Endothelial cell of umbilical vein (primary cell): Measurements from ENCODE around the gene STK10. TPM values are rescaled to one million over a fixed set of nuclear protein-coding genes. Genes with fewer than 3 reads are reported as not detected.

Experiments
- BruUV-seq: library from RNA; stranded (reverse); fragments of 400-500 nt; replicated peaks from 2 replicates; lab custom pipeline; 2021; lab: Mats Ljungman, UMichigan
- CTCF ChIA-PET: fragments of 300-600, 350-600 bp; sonication (Branson Sonifier 250); formaldehyde crosslinking; loops from one replicate; lab custom pipeline; 2021; ENCODE audit warnings: antibody characterized with exemption, inconsistent platforms; lab: Charles Lee
- POLR2A ChIA-PET: fragments of 300-600, 350-600 bp; sonication (Branson Sonifier 250); formaldehyde crosslinking; loops from one replicate; lab custom pipeline; 2021; ENCODE audit warnings: antibody characterized with exemption, inconsistent platforms; lab: Charles Lee
- DNase-seq: peaks from one replicate; pipeline ENCODE4 v3.0.0-alpha.2; 2011; ENCODE audit warnings: low read depth, low spot score
- FAIRE-seq: peaks from 2 replicates; lab custom pipeline; 2011; peaks lifted over from hg19 to GRCh38; lab: Jason Lieb, UNC
- H2AFZ ChIP-seq: 2 replicates; pipeline ENCODE4 v1.6.0; 2012; ENCODE audit warnings: low read depth, low read length, control low read depth, inconsistent platforms
- H3K27ac ChIP-seq: 2 replicates; pipeline ENCODE4 v1.5.1; 2011; ENCODE audit warnings: low read depth, mild to moderate bottlenecking, control low read depth, low read length, moderate library complexity; ENCODE audit not compliant: insufficient read depth
- H3K27me3 ChIP-seq, 2 experiments: 2 replicates each; pipeline versions ENCODE4 v1.6.0 to v1.6.1; 2011; ENCODE audit warnings: low read length in 2 of 2, mixed read lengths in 1 of 2; ENCODE audit not compliant: control insufficient read depth in 2 of 2, insufficient read depth in 2 of 2
- H3K36me3 ChIP-seq, 2 experiments: 2 replicates in 1 of 2; 3 replicates in 1 of 2; pipeline ENCODE4 v1.5.1; 2011; ENCODE audit warnings: low read length in 2 of 2, mild to moderate bottlenecking in 1 of 2, moderate library complexity in 1 of 2; ENCODE audit not compliant: control insufficient read depth in 2 of 2, insufficient read depth in 2 of 2; ENCODE audit errors: extremely low read depth in 1 of 2
- H3K4me1 ChIP-seq: 3 replicates; pipeline ENCODE4 v1.5.1; 2011; ENCODE audit warnings: mild to moderate bottlenecking, low read length; ENCODE audit not compliant: control insufficient read depth, insufficient read depth; ENCODE audit errors: extremely low read depth
- H3K4me2 ChIP-seq: 2 replicates; pipeline ENCODE4 v1.6.1; 2011; ENCODE audit warnings: low read length, control low read depth, mixed read lengths; ENCODE audit not compliant: insufficient read depth
- H3K4me3 ChIP-seq, 3 experiments: fragments of 200-600 bp in 1 of 3; sonication (generic), shearing (Covaris generic) in 1 of 3; replicated peaks in 1 of 3; 2 replicates each; pipeline ENCODE4 v1.5.1; 2011 to 2016; ENCODE audit warnings: control low read depth in 3 of 3, low read length in 3 of 3, mild to moderate bottlenecking in 2 of 3, inconsistent platforms in 1 of 3, low read depth in 1 of 3, moderate library complexity in 1 of 3; ENCODE audit not compliant: insufficient read depth in 1 of 3
- H3K79me2 ChIP-seq: 2 replicates; pipeline ENCODE4 v1.6.0; 2012; ENCODE audit warnings: low read length, inconsistent platforms; ENCODE audit not compliant: control insufficient read depth, insufficient read depth
- H3K9ac ChIP-seq: replicated peaks from 2 replicates; pipeline ENCODE3; 2011; ENCODE audit warnings: low read length, control low read depth; ENCODE audit not compliant: insufficient read depth; ENCODE audit errors: extremely low read depth
- H3K9me1 ChIP-seq: replicated peaks from 3 replicates; pipeline ENCODE4 v1.6.0; 2011; ENCODE audit warnings: mild to moderate bottlenecking, low read length; ENCODE audit not compliant: control insufficient read depth, insufficient read depth; ENCODE audit errors: extremely low read depth
- H3K9me3 ChIP-seq: replicated peaks from 2 replicates; pipeline ENCODE4 v1.5.1; 2012; ENCODE audit warnings: low read length, inconsistent platforms; ENCODE audit not compliant: control insufficient read depth, insufficient read depth
- H4K20me1 ChIP-seq: replicated peaks from 2 replicates; pipeline ENCODE3; 2011; ENCODE audit warnings: mild to moderate bottlenecking, low read length; ENCODE audit not compliant: control insufficient read depth, insufficient read depth; ENCODE audit errors: extremely low read depth
- CTCF ChIP-seq, 2 donors: IDR thresholded peaks; 1 replicate in 1 of 2; 2 replicates in 1 of 2; pipeline ENCODE4 v1.5.1; 2011; ENCODE audit warnings: low read length in 2 of 2, mild to moderate bottlenecking in 2 of 2, moderate library complexity in 2 of 2, control low read depth in 1 of 2, inconsistent platforms in 1 of 2, low read depth in 1 of 2; ENCODE audit not compliant: insufficient read depth in 1 of 2; ENCODE audit errors: extremely low read depth in 1 of 2
- EZH2 ChIP-seq: IDR thresholded peaks from 2 replicates; pipeline ENCODE4 v1.6.1; 2012; ENCODE audit warnings: borderline replicate concordance, low read depth, mild to moderate bottlenecking, moderate library complexity, low read length, inconsistent platforms; ENCODE audit not compliant: severe bottlenecking
- FOS ChIP-seq: IDR thresholded peaks from 2 replicates; pipeline ENCODE4 v1.6.1; 2011; ENCODE audit warnings: mild to moderate bottlenecking, low read length, moderate library complexity, borderline replicate concordance; ENCODE audit not compliant: insufficient read depth
- GATA2 ChIP-seq: IDR thresholded peaks from 2 replicates; pipeline ENCODE4 v1.7.0; 2011; ENCODE audit warnings: low read depth, mild to moderate bottlenecking, moderate library complexity, mixed read lengths, low read length; ENCODE audit not compliant: insufficient read length, insufficient read depth
- JUN ChIP-seq: IDR thresholded peaks from 2 replicates; pipeline ENCODE4 v1.6.1; 2011; ENCODE audit warnings: borderline replicate concordance, low read depth; ENCODE audit not compliant: insufficient read length, insufficient read depth
- MAX ChIP-seq: IDR thresholded peaks from 2 replicates; pipeline ENCODE4 v1.6.1; 2011; ENCODE audit not compliant: insufficient read depth, insufficient read length
- MYC ChIP-seq: IDR thresholded peaks from one replicate; pipeline ENCODE4 v1.6.1; 2011; ENCODE audit warnings: mild to moderate bottlenecking, low read depth, low read length
- POLR2A ChIP-seq: IDR thresholded peaks from 2 replicates; pipeline ENCODE4 v1.6.1; 2012; ENCODE audit warnings: low read depth, mild to moderate bottlenecking, control low read depth, low read length
- POLR2AphosphoS5 ChIP-seq: IDR thresholded peaks from 2 replicates; pipeline ENCODE4 v1.6.1; 2012; ENCODE audit warnings: low read depth, mild to moderate bottlenecking, control low read depth, low read length, moderate library complexity; ENCODE audit not compliant: insufficient read depth
- dilution Hi-C: fragments of 300-500 bp; cut with MboI; formaldehyde crosslinking; loops from one replicate; pipeline ENCODE4 v1.15.0; 2019; ENCODE audit warnings: low sequenced_read_pairs; ENCODE audit not compliant: extremely low pct_ligation_motif_present
- intact Hi-C: fragments of 100-400 bp; cut with micrococcal nuclease; formaldehyde crosslinking; loops from one replicate; pipeline ENCODE4 v1.10.0; 2022
- polyA plus RNA-seq, 4 experiments: library from polyadenylated mRNA; depleted of rRNA in 3 of 4; stranded (reverse) in 3 of 4; unstranded in 1 of 4; fragments of >200 nt; gene quantifications; 2 replicates each; pipeline versions ENCODE4 v1.2.1 to v1.2.3, GENCODE V29; 2011 to 2012; ENCODE audit warnings: missing spikeins in 1 of 4
- total RNA-seq: library from RNA; stranded (reverse); gene quantifications from 2 replicates; pipeline ENCODE4 v1.2.3, GENCODE V29; 2021

STK10 gene
- total and polyA plus RNA-seq, 2 donors (not counting 3 experiments of a cell fraction or from before 2014, with no cell fraction given): 16.9 to 47.2 TPM

GRCh38 chr5:172097356-172097755 lies 90.7 kb downstream of the STK10 start:
- intact Hi-C loops: no loop called here
- TF ChIP-seq MYC: no peak
- no peak for TF ChIP-seq JUN
- TF ChIP-seq POLR2A: no peak
- no peaks in the 10 kb centered on the region for H3K9me3 ChIP-seq
- no peak overlapping the region for H3K4me3 ChIP-seq
- FAIRE-seq: no peak
- no peak for DNase-seq
- ChIA-PET POLR2A (no interaction called here), CTCF (interaction anchor here (0.8 kb wide), 1 partner anchor 10 kb away, joined by 3 read pairs; no protein-coding TSS in a partner anchor)
- H3K79me2 ChIP-seq: no peaks in the 10 kb centered on the region
- no peaks in the 10 kb centered on the region for H4K20me1 ChIP-seq
- no peaks in the 10 kb centered on the region for H3K27me3 ChIP-seq
- peaks cover 0 to 10% of the 10 kb centered on the region in 2 experiments for H3K36me3 ChIP-seq
- peaks cover 3% of the 10 kb centered on the region for H3K4me1 ChIP-seq
- H3K9ac ChIP-seq: no peak overlapping the region
- H2AFZ ChIP-seq: no peak overlapping the region
- no peak overlapping the region for H3K4me2 ChIP-seq
- no TSS peak for BruUV-seq
- dilution Hi-C loops: no loop called here
- no peak overlapping the region for H3K27ac ChIP-seq
- no peaks in the 10 kb centered on the region for H3K9me1 ChIP-seq

- no peak for FAIRE-seq
- no peaks in the 10 kb centered on the region for H3K9me1 ChIP-seq
- H4K20me1 ChIP-seq: no peaks in the 10 kb centered on the region
- no TSS peak for BruUV-seq
- H3K27ac ChIP-seq: no peak overlapping the region
- TF ChIP-seq POLR2A (no peak), EZH2 (no peak), GATA2 (no peak), MAX (no peak), POLR2AphosphoS5 (no peak), FOS (no peak), MYC (no peak), JUN (no peak), CTCF (IDR thresholded peaks at IDR 0.05; ENCODE audit: extremely low read depth in 1 of 2, insufficient read depth in 1 of 2, low read depth in 1 of 2, low read length in 2 of 2) (no peak)
- peaks cover 0 to 12% of the 10 kb centered on the region in 2 experiments for H3K36me3 ChIP-seq
- no peak overlapping the region for H2AFZ ChIP-seq
- no peak for DNase-seq
- H3K4me3 ChIP-seq: no peak overlapping the region
- H3K4me2 ChIP-seq: no peak overlapping the region
- POLR2A ChIA-PET: no interaction called here
- intact Hi-C loops (no loop called here), dilution Hi-C loops (no loop called here)
- no peaks in the 10 kb centered on the region for H3K79me2 ChIP-seq
- CTCF ChIA-PET: interaction anchor here (0.8 to 1.3 kb wide), 4 partner anchors 10 to 188 kb away, joined by 3 read pairs; no protein-coding TSS in a partner anchor
- H3K9ac ChIP-seq: no peak overlapping the region
- no peaks in the 10 kb centered on the region for H3K9me3 ChIP-seq
- no peaks in the 10 kb centered on the region for H3K27me3 ChIP-seq
- no peaks in the 10 kb centered on the region for H3K4me1 ChIP-seq
Observed at GRCh38 chr5:172096207-172096940, 91.7 kb downstream of the STK10 start.
